Measurements from ENCODE around the gene PLXNA2.

The PLXNA2 gene

DNA sequence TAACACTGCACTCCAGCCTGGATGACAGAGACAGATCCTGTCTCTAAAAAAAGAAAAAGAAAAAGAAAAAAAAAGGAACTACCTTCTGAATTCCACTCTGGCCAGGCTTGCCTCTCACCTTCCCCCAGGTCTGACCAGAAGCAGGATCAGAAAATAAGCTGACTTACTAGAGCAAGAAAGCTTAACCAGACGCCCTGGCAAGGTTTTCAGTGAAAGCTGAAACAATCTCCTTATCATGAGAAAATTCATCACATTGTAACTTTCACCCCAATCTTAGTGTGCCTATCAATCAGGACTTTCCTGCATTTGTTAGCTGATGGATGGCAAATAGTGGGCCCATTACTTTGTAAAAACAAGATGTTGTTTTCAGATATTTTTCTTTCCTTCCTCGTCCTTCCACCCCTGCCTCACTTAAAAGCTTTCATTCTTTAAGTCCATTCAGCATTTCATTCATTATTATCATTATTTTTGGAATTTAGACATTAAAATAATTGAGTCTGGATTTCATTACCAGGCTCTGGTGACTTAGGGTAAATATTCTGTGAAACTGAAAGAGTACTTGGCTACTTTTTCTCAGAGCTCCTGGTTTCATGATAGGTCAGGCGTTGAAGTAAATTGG is 236.8 kb downstream of the PLXNA2 start:
- DNase-seq: no peak

DNA sequence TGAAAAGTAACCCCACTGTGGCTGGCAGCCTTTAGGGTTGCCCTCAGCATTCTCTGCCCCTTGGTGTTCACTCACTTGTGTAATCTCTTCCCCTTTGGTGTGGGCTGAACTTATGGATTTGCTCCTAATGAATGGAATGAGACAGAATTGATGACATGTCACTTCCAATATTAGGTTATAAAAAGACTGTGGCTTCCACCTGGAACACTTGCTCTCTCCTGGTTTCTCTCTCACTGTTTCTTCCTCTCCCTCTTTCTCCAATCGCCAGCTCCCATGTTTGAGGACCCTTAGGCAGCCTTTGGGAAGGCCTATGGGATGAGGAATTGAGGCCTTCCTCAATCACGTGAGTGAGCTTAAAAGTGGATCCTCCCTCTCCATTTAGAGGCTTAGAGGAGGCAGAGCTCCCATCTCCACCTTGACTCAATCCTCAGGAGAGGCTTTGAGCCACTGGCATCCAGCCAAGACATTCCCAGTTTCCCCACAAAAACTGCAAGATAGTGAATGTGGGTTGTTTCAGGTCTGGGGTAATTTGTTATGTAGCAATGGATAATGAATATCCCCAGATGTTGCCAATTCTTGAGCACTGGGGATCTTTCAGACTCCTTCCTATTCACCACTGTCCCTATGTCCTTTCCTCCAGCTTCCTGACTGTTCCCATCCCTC is 237.8 kb downstream of the PLXNA2 start:
- no peak for DNase-seq

DNA sequence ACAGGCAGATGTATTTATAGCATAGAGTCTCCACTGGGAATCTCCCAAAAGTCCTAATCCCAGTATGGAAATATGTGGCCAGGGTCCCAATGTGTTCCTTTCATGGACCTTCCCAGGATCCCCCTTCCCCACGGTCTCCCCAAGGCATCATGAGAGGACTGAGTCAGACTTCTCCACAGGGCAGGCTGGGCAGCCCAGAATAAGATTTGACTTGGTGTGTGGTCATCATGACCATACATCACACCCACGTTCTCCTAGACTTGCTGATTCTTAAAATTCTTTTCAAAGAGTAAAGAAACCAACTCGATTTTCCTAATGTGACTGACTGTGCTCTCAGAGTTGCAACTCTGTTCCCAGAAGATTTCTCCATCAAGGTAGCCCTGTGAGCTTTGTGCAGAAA is 239.3 kb downstream of the PLXNA2 start:
- no peak for DNase-seq

DNA sequence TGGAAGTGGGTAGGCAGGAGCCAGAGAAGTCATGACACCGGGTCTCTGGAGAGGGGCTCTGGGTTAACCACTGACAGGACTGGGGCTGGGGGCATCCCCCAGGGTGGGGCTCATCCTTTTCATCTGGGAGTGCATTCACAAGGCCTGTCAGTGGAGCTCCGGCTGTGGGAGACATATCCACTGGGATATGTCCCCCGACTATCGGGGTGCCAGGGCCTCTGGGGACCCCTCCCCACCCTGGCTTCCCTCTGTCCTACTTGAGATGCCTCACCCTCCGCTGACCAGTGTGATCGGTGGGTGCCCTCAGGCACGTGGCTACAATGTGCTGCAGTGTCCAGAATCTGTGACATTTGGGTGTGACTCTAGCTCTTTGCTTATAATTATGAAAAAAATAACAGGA is 240.9 kb downstream of the PLXNA2 start:
- DNase-seq: no peak

DNA sequence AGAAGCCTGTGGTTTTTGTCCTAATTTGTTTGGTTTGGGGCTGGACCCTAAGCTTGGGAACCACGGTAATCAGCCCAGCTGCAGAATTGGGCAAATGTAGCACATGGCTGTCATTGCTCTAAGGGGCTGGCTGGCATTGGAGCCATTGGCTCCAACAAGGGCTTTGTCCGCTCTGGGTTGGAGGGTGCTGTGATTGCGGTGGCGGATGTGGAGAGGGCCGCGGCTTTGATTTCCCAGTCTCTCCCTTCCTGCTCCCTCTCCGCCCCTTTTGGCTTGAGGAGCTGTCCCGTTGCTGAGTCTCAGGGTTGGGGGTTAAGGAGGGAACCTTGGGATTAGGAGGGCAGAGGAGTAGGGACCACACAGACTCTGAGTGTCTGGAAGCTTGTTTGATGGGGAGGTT is 241.5 kb downstream of the PLXNA2 start:
- DNase-seq: no peak

DNA sequence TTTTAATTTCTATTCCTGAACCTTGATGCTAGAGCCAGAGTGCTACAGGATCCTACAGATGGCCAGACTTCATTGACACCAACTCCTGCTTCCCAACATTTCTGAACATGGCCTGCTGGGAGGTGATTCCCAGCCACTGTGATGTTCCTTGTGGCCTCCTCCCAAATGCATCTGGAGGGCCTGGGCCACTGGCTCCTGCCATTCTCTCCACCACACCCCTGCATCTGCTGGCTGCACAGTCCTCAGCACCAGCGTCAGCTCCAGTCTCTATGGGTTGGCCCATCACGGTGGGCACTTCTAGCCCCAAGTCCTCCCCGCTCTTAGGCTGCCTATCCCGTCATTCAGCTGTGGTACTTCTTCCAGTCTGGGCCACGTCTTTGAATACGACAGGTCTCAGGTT is 242.1 kb downstream of the PLXNA2 start:
- DNase-seq: no peak

DNA sequence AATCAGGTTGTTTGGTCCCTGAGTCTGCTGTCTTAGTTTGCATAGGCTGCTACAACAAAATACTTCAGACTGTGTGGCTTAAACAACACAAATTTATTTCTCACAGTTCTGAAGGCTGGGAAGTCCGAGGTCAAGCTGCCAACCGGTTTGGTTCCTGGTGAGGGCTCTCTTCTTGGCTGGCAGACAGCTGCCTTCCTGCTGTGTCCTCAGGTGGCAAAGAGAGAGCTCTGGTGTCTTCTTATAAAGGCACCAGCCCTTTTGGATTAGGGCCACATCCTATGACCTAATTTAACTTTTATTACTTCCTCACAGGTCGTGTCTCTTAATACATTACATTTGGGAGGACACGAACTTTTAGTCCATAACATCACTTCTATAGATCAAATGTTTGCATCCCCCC is 243.7 kb downstream of the PLXNA2 start:
- DNase-seq: no peak

DNA sequence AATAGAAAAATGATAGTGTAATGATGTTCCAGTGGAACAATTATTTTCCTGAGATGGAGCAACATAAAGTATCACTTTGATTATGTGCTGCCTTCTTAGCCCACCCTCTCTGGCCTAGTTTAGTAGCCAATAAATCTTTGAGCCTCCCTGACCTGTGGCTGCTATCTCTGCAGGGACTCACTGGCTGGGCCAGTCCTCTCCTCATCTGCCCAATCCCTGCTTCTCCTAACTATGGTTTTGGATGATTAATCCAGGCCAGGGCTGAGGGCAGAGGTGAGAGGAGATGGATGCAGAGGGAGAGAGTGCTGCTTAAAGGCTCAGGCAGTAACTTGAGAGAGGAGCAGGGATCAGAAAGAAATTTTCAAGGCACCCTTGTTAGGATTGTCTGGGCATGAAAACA is 244.2 kb downstream of the PLXNA2 start:
- no peak for DNase-seq

DNA sequence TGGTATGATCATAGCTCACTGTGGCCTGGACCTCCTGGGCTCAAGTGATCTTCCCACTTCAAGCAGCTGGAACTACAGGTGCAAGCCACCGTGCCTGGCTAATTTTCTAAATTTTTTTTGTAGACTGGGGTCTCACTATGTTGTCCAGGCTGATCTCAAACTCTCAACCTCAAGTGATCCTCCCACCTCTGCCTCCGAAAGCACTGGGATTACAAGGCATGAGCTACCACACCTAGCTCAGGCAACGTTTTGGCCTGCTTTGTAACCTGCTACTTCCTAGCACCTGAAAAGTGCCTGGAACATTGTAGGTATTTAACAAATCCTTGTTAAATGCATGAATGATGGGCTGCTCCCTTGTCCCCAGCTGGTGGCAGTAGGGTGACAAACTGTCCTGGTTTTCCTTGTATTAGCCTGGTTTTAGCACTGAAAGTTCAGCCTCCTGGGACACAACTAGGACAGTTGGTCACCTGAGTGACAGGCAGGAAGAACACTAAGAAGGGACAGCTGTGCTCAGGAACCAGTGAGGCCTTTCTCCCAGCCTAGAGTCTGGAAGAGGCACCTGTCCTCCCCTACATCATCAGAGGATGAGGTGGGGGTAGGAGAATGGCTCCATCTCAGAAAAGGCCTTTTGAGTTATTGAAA is 244.8 kb downstream of the PLXNA2 start:
- DNase-seq: no peak

DNA sequence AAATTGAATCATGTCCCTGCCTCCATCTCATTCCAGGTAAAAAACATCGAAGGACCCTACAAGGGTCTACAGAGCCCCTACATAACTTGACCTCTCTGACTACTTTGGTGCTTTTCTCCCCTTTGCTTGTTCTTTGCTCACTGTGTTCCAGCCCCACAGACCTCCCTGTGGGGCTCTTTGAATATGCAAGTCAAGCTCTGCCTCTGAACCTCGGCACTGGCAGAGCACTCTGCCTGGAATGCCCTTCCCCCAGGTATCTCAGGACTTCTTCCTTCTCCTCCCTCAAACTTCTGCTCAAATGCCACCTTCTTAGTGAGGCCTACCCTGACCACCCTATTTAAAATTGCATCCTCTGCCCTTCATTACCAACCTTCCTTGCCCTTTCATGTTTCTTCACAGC is 245.5 kb downstream of the PLXNA2 start:
- no peak for DNase-seq

DNA sequence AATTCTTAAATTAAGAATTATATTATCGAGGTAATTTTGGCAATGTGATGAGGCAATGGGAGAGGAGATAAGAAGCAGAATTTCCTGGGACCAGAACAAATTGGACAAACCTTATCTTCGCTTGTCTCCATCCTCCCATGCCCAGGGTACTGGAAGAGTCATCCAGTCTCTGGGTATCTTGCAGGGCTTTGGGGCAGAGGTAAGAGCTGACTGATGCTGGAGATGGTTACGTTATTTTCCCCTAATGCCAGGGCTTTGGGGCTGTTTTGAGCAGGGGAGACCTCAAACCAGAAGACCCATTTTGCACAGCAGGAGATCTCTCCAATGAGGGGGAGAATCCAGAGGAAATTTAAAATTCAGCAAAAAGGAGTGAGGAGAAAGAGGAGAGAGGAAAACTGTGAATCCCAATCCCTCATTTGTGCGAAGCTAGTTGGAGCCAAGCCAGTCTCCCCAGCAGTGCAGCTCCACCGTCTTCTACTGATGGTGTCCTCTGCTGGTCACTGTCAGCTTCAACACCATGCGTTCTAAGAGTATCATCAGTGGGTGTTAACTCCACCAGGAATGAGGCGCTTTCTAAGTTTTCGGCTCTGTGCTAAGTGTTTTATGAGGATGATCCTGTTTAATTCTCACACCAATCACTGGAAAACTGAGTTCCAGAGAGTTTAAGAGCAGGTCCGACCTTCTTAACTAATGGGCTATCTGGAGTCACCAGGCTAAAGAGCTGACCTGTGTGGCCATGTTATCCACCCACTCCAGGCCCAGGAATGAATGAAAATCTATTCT is 246.5 kb downstream of the PLXNA2 start:
- peak; percentile 68 for DNase-seq

DNA sequence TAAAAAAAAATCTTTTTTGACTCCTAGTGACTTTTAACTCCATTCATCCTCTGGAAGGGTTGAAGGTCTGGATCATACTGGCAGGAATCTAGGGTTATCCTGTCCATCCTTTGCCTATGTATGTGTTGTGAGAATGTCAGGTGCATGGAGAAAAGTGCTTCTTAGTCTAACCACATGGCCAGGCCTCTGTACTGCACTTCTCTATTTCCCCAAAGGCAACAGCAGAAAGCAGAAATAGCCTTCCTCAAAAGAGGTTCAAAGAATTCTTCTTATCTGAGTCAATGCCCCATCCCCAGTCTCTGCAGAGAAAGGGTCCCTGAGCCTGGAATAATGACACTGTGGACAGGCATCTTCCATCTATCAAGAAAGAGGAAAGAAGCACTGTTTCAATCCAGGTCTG is 247.5 kb downstream of the PLXNA2 start:
- DNase-seq: no peak

DNA sequence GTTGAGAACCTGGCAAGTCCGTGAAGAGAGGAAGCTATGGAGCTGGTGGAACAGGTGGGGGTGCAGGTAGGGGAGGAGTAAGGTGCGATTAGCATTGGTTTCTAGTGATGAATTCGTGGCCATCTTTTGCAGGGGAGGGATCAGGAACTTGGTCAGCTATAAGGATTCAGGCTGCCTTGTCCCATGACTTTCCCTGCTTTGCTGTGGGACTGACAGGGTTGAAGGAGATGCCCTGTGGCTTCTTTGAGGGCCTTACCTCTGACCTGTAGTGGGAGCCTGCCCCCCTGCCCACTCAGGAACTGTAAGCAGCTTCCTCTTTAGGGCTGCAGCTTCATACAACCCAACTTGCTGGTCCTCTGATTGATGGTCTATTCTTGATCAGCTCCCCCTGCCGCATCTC is 248.6 kb downstream of the PLXNA2 start:
- no peak for DNase-seq

DNA sequence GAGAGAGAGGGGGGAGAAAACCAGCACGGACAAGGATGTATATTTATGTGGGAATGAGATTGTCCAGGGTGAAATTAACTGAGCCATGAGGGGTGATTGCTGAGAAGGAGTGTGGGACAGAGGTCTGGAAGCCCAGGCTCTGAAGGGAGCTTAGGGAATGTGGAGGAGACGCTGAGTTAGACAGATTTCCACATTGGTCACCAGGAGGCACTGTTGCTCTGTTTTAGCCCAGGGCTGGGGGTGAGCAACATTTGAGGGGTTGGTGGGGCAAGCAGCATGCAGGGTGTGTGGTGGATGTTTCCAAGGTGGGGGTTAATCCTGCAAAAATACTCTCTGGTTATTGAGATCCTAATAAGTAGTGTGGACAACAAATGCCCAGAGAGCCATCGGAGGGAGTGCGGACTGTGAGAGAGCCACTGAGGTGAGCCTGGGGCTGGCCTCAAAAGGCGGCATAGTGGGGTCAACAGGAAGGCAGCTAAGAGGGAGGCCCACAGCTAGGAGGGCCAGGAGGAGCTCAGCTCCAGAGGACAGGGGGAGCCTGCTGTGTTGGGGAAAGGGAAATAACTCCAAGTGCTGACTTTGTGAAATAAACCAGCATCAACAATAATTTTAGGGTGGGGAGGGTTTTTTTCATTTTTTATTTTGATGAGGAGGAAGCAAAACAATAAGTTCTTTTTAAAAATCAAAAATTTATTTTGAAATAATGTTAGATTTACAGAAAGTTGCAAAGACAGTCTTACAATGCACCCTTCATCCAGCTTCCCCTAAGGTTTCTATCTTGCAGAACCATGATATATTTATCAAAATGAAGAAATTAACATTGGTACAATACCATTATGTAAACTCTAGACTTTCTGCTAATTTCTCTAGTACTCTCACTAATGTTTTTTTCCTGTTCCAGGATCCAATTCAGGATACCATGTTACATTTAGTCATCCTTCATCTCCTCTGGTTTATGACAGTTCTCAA is 250.4 kb downstream of the PLXNA2 start:
- peak; percentile 22 for DNase-seq

DNA sequence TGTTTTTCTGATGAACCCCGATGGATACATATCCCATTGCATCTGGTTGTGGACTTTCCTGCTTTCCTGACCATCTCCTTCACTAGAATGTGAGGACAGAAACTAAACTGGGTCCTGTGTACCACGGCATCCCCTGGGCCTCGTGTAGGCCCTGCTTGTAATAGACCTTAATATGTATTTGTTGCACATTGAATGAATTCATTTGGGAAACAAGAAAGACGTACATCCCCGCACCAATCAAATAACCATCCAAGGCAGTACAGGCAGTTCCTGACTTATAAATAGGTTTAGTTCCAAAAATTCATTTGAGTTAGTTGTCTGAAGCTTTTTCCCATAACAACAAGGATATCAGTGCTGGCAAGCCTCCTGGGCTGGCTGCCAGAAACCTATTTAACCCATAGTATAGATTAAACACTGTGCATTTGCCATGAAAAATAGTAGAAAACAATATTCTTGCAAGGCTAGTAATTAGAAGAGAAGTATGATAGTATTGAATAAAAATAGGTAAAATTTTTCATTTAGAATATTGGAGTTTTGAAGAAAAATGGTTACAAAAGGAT is 251.4 kb downstream of the PLXNA2 start:
- DNase-seq: no peak

DNA sequence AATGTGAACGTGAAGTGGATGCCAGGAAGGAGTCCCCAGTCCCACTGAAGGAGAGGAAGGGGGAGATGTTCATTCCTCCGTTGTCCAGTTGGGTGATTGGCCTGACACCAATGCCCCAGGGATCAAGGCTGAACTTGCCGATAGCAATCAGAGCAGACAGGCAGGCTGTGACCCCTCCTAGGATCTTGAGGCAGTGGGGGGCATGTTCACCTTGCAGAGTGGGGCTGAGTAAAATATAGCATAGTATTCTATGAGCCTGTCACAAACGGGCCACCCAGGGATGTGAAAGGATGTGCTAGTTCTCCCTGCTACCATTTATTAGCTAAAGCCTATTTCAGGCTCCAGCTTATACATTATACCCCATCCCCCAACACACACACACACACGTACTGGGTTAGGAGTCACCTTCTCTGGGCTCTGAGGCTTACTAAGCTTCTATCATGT is 252.6 kb downstream of the PLXNA2 start:
- DNase-seq: no peak

DNA sequence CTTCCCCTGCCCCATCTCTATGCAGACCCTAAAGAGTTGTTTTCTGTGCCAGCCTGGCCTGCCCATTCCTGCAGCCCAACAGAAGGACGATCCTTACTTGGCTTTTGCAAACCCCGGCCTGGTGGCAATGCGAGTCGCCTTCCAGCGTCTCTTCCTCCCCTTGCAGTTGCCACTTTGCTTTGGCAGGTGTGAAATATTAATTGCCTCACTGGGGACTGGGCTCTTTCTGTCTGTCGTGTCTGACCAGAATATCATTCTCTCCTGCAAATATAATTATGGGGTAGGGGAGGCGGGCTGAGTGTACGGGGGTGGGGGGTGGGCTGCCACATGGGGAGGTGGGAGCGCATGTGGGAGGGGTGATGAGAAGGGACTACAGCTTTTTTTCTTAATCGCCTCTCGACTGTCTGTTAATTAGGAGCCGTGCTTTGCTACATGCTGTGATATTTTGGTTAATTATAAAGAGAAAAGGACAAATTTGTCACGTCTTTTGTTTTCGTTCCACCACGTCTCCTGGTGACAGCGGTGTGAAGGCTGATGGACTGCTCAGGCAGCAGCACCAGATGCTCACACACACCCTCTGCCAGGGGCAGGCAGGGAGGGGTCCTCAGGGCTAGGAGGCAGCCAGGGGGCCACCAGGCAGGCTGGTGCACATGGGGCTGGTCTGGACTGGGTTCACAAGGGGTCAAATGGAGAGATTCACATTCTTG is 253.2 kb downstream of the PLXNA2 start:
- DNase-seq: peak; percentile 67

DNA sequence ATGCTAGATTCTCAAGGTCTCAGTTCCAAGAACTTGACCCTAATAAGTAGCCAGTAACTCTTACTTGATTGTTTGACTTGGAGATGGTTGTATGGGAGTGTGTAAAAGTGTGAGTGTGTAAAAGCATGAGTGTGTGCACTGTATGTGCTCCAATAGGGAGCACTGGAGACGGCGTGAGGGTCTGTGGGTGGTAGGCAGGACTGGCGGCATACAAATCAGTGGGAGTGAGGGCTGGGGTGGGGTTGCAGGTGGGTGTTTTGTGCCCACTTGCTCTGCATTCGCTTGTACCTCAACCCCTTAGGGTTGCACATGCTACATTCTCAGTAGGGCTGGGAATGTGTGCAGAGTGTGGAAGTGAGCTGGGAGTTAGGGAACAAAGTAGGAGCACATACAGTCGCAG is 253.7 kb downstream of the PLXNA2 start:
- no peak for DNase-seq

DNA sequence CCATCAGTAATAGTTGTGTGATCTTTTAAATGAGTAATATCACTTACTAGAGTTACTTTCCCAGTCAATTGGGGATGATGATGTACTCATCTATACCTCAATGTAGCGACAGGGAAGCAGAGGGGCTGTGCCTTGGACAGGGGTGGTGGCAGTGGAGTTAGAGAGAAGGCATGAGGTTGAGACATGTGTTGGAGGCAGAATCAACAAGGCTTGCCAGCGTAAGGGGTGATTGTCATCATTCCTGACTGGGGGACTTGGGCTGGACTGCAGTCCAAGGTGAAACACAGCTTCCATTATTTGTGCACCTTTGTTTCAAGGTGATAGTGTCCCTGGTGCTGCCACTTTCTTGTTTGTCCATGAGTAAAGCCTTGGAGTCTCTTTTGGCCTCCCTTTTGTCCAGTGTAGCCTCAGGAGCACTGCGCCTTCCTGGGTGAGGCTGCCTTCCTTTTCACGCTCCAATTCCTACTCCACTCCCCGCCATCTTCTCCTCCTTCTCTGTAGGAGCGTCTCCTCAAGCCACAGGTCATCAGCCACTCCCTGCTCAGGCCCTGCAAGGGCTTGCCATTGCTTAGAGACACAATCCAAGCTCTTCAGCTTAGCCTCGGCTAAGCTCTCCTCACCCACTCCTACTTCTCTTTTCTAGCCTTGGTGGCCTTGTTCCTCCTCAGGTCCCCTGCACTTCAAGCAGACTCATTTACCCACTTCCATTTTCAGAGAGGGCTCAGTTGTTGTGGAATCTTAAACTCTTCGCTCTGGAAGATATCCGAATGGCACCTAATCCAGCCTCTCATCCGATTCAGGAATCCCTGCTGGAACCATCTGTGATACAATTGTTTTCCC is 255.6 kb downstream of the PLXNA2 start:
- no peak for DNase-seq

DNA sequence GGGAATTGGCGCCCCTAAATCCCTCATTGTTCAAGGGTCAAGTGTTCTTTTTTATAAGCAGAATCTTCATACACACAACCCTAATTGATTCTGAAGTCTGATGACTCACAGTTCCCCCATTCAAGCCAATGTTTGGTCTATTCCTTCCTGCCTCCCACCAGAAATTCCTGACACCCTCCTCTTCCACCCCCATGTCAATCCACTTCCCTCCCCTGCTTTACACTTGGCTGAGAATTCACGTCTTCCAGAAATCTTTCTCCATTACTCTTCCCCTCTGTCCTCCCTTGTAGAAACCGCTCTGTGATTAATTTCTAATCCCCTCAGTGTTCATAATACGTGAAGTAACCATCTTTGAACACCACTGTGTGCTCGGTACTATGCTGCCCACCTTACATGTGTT is 257.0 kb downstream of the PLXNA2 start:
- DNase-seq: no peak

DNA sequence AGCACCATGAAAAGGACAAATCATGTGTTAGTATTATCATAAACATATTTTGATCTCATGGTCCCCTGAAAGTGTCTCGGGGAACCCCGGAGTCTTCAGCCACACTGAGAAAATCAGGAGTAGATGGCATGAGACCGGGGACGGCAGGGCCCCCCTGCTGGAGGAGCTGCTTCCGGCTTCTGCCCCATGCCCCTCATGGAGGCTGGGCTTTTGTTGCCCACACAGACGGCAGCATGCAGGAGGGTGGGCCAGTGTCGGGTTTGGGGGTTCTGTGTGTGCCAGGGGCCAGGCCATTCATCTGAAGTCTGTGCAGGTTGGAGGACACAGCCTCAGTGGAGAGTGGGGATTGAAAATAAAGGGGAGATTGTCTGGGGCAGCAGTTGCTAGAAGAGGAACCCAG is 258.2 kb downstream of the PLXNA2 start:
- no peak for DNase-seq
